HCT116 (cell line): ENCODE results near the gene NOSIP. TPM values are rescaled to one million over a fixed set of nuclear protein-coding genes. Genes with fewer than 3 reads are reported as not detected.

Source experiments
- ATAC-seq: fragments of 200-7000 bp; cut with Tn5 transposase; 2 replicates; pipeline ENCODE4 v1.9.1; 2020; ENCODE audit warnings: mild to moderate bottlenecking, moderate library complexity
- BruUV-seq: library from RNA; stranded (reverse); fragments of 400-500 nt; replicated peaks from 2 replicates; lab custom pipeline; 2021; lab: Mats Ljungman, UMichigan
- CTCF ChIA-PET: fragments of 300-600 bp; sonication (Branson Sonifier 250); formaldehyde crosslinking; loops from one replicate; lab custom pipeline; 2021; ENCODE audit warnings: antibody characterized with exemption; lab: Charles Lee
- POLR2A ChIA-PET: fragments of 300-600, 350-600 bp; sonication (Branson Sonifier 250); formaldehyde crosslinking; loops from one replicate; lab custom pipeline; 2021; ENCODE audit warnings: antibody characterized with exemption; lab: Charles Lee
- RAD21 ChIA-PET, 2 experiments: fragments of 300-600 bp; sonication (Branson Sonifier 250); formaldehyde crosslinking; loops; one replicate each; lab custom pipeline; 2023; ENCODE audit warnings: low total read pairs in 2 of 2; ENCODE audit not compliant: uncharacterized antibody in 2 of 2, unreplicated experiment in 2 of 2, low non-redundant PET in 1 of 2; lab: Charles Lee
- DNase-seq: peaks from one replicate; pipeline ENCODE4 v3.0.0-alpha.2; 2010; ENCODE audit warnings: low read depth, low spot score
- H2AFZ ChIP-seq: fragments of 200-600 bp; shearing (Covaris generic), sonication (generic); 2 replicates; pipeline ENCODE4 v1.6.1; 2017; ENCODE audit warnings: low read depth, mixed run types, mixed read lengths, antibody characterized with exemption, low read length; ENCODE audit not compliant: poor library complexity, severe bottlenecking
- H3K27ac ChIP-seq: 2 replicates; pipeline ENCODE4 v1.5.1; 2012; ENCODE audit warnings: low read depth, low read length
- H3K27me3 ChIP-seq: fragments of 200-600 bp; sonication (generic); 2 replicates; pipeline ENCODE4 v1.6.1; 2016; ENCODE audit warnings: mixed run types, low read length, mixed read lengths; ENCODE audit not compliant: insufficient read depth
- H3K36me3 ChIP-seq, 2 experiments: fragments of 200-500 bp in 1 of 2; fragments of 200-600 bp in 1 of 2; sonication (Bioruptor generic) in 1 of 2; sonication (generic) in 1 of 2; 2 replicates each; pipeline versions ENCODE4 v1.5.1 to v1.6.1; 2014 to 2016; ENCODE audit warnings: low read length in 2 of 2, inconsistent platforms in 1 of 2, mixed read lengths in 1 of 2, mixed run types in 1 of 2; ENCODE audit not compliant: insufficient read depth in 2 of 2, control insufficient read depth in 1 of 2
- H3K4me1 ChIP-seq, 2 experiments: fragments of 200-600 bp in 1 of 2; sonication (generic) in 1 of 2; 2 replicates each; pipeline versions ENCODE4 v1.5.1 to v1.6.1; 2012 to 2017; ENCODE audit warnings: low read length in 2 of 2, inconsistent platforms in 1 of 2, mild to moderate bottlenecking in 1 of 2, mixed read lengths in 1 of 2, mixed run types in 1 of 2, moderate library complexity in 1 of 2; ENCODE audit not compliant: insufficient read depth in 2 of 2, control insufficient read depth in 1 of 2
- H3K4me2 ChIP-seq: fragments of 200-600 bp; sonication (generic); 2 replicates; pipeline ENCODE4 v1.6.1; 2017; ENCODE audit warnings: mixed run types, low read length, mixed read lengths
- H3K4me3 ChIP-seq, 2 experiments: fragments of 200-600 bp in 1 of 2; sonication (generic) in 1 of 2; replicated peaks in 1 of 2; 2 replicates each; pipeline ENCODE4 v1.5.1; 2011 to 2016; ENCODE audit warnings: low read length in 2 of 2, control low read depth in 1 of 2, low read depth in 1 of 2, mild to moderate bottlenecking in 1 of 2, mixed read lengths in 1 of 2, mixed run types in 1 of 2
- H3K79me2 ChIP-seq: fragments of 200-600 bp; sonication (generic); 2 replicates; pipeline ENCODE4 v1.6.1; 2017; ENCODE audit warnings: mild to moderate bottlenecking, mixed run types, low read length, moderate library complexity, mixed read lengths; ENCODE audit not compliant: insufficient read depth
- H3K9ac ChIP-seq: fragments of 200-600 bp; sonication (generic); 2 replicates; pipeline ENCODE4 v1.6.1; 2016; ENCODE audit warnings: low read length, mixed read lengths
- H3K9me2 ChIP-seq: fragments of 200-600 bp; sonication (generic), shearing (Covaris generic); 2 replicates; pipeline ENCODE4 v1.6.1; 2017; ENCODE audit warnings: mixed run types, mild to moderate bottlenecking, moderate library complexity; ENCODE audit not compliant: insufficient read depth
- H3K9me3 ChIP-seq, 2 experiments: fragments of 200-500 bp in 1 of 2; fragments of 200-600 bp in 1 of 2; sonication (Bioruptor generic) in 1 of 2; sonication (generic) in 1 of 2; 2 replicates each; pipeline ENCODE4 v1.6.1; 2014 to 2017; ENCODE audit warnings: low read length in 2 of 2, mixed read lengths in 2 of 2, inconsistent platforms in 1 of 2, low read depth in 1 of 2, mild to moderate bottlenecking in 1 of 2, mixed run types in 1 of 2, moderate library complexity in 1 of 2; ENCODE audit not compliant: control insufficient read depth in 1 of 2, insufficient read depth in 1 of 2
- H4K20me1 ChIP-seq: fragments of 200-600 bp; sonication (generic), shearing (Covaris generic); 2 replicates; pipeline ENCODE4 v1.6.1; 2017; ENCODE audit warnings: mixed run types, mild to moderate bottlenecking, moderate library complexity; ENCODE audit not compliant: insufficient read depth
- JUND ChIP-seq: IDR thresholded peaks from 2 replicates; pipeline ENCODE4 v1.6.1; 2012
- MAX ChIP-seq: IDR thresholded peaks from 2 replicates; pipeline ENCODE4 v1.6.1; 2012
- SP1 ChIP-seq: IDR thresholded peaks from 2 replicates; pipeline ENCODE4 v1.6.1; 2012; ENCODE audit warnings: low read depth
- intact Hi-C: fragments of 100-400 bp; cut with micrococcal nuclease; formaldehyde crosslinking; loops from 2 replicates; pipeline ENCODE4 v1.10.0; 2022
- total RNA-seq: library from RNA; stranded (reverse); gene quantifications from one replicate; pipeline ENCODE4 v1.2.1, GENCODE V29; 2021; ENCODE audit not compliant: unreplicated experiment

NOSIP gene
- total RNA-seq, 1 experiment from 2014 or later: 133 TPM

- Histone ChIP-seq H4K20me1 (peaks cover 7% of the 10 kb centered on the region; the same call in 1 of the 2 replicates), H3K4me2 (no peak overlapping the region), H3K4me3 (no peak overlapping the region), H3K27ac (no peak overlapping the region), H3K9me2 (no peaks in the 10 kb centered on the region), H3K9ac (no peak overlapping the region), H3K36me3 (peaks cover 21 to 28% of the 10 kb centered on the region in 2 experiments; a peak in 3 of 4 replicates), H3K9me3 (no peaks in the 10 kb centered on the region), H3K4me1 (peaks cover 28 to 31% of the 10 kb centered on the region in 2 experiments), H2AFZ (no peak overlapping the region), H3K27me3 (no peaks in the 10 kb centered on the region), H3K79me2 (peaks cover 41% of the 10 kb centered on the region)
- TF ChIP-seq SP1 (no peak), MAX (no peak)
- BruUV-seq: no TSS peak
- DNase-seq (no peak), ATAC-seq (no peak)
- RAD21 ChIA-PET: no interaction called here
- intact Hi-C loops: no loop called here
- POLR2A ChIA-PET: interaction anchor here (0.6 kb wide), 2 partner anchors 623 to 736 kb away, joined by 3 to 4 read pairs; partner anchors contain the start of gene RUVBL2
- CTCF ChIA-PET: no interaction called here
Observed at GRCh38 chr19:49616945-49617344, 36.6 kb upstream of the NOSIP start.

- no peak for ATAC-seq
- H3K27ac ChIP-seq: no peak overlapping the region
- H3K36me3 ChIP-seq: peaks cover 21 to 24% of the 10 kb centered on the region in 2 experiments; a peak in 3 of 4 replicates
- no TSS peak for BruUV-seq
- no peak for TF ChIP-seq JUND
- TF ChIP-seq, all 23 proteins: peak for 0
- POLR2A ChIA-PET: no interaction called here
- H3K27me3 ChIP-seq: no peaks in the 10 kb centered on the region
- no peak for DNase-seq
- CTCF ChIA-PET: no interaction called here
- no peak overlapping the region for H3K4me2 ChIP-seq
- H3K4me3 ChIP-seq: no peak overlapping the region
- intact Hi-C loops: no loop called here
- H4K20me1 ChIP-seq: peaks cover 7% of the 10 kb centered on the region; the same call in 1 of the 2 replicates
- RAD21 ChIA-PET: no interaction called here
- no peak overlapping the region for H2AFZ ChIP-seq
- H3K9me3 ChIP-seq: no peaks in the 10 kb centered on the region
- H3K9me2 ChIP-seq: no peaks in the 10 kb centered on the region
- H3K79me2 ChIP-seq: peaks cover 41% of the 10 kb centered on the region
- peaks cover 28 to 32% of the 10 kb centered on the region in 2 experiments for H3K4me1 ChIP-seq
- no peak overlapping the region for H3K9ac ChIP-seq
Observed at GRCh38 chr19:49616532-49616931, 36.2 kb upstream of the NOSIP start.
